ENCODE results near the gene TMEM242.

Gene TMEM242

GRCh38 chr6:157249826-157250225 lies 73.5 kb downstream of the TMEM242 start:
- no peak for DNase-seq (ENCODE audit: low read depth in 2 of 2)

GRCh38 chr6:157248264-157248663 lies 75.1 kb downstream of the TMEM242 start:
- no peak for DNase-seq (ENCODE audit: low read depth in 2 of 2)

DNA sequence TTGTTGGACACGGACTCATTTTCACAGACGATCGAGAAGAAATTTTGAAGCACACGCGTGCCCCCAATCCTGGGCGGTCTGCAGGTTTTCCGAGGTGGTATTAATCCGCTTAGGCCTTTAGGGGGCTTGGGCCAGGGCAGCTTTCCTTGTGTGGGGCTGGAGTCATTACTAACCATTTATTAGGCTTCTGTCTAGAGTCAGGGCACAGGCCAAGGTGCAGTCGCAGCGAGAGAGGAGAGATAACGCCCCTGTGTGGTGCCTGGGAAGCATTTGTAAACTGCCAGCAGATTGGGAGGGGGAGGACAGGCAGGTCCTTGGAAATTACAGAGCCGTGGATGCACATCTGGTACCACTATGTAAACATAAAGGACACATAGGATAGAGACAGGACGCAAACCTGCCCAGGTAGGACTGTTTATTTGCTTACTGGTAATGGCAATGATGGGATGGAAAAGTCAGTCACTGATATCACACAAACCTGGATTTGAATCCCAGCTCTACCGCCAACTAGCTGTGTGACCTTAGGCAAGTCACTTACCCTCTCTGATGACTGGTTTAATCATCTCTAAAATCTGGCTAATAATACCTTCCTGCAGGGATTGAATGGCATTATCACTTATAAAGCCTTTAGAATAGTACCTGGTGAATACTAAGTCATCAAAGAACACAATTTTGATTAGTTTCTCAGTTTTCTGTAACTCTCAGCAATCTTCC lies 76.4 kb downstream of the TMEM242 start:
- DNase-seq (ENCODE audit: low read depth in 2 of 2), result no peak

DNA sequence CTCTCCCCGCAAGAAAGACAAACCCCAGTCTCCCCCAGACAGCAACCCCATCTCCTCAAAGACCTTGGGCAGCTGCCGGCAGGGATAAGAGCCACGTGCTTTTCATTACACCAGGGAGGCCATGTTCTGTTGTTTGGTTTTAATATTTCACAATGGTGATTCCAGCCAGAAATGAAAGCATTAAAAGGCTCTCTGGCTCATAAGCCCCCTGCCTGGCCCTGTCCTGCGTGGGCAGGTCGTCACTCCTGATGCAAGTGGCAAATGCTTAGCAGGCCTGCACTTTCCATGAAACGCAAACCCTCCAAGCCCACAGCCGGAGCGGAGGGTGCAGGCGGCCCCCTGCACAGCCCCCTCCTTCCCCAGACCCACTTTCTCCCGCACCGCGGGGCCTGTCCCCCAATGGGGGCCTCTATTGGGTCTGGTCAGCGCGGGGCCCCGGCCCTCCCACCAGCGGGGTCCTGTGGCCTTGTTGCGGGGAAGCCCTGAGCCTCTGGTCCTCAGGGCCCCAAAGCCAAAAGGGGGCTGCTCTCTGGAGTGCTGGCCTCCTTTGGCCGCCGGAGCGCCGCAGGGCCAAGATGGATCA lies 77.2 kb downstream of the TMEM242 start:
- DNase-seq (ENCODE audit: low read depth in 2 of 2), result no peak

GRCh38 chr6:157245436-157245835 lies 77.9 kb downstream of the TMEM242 start:
- DNase-seq (ENCODE audit: low read depth in 2 of 2), result no peak

DNA sequence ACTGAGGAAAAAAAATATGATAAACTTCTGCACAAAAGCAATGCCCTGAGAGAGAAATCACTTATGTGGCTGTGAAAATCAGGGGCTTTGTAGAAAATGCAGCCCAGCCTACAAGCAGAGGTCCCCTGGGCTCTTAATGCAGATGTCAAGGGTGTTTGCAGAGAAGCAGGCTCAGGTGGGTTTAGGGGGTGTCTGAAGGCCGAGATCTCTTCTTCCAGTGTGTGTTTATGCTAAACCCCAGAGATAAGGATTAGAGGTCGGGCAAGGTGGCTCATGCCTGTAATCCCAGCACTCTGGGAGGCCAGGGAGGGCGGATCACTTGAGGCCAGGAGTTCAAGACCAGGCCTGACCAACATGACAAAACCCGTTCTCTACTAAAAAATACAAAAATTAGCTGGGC lies 78.5 kb downstream of the TMEM242 start:
- no peak for DNase-seq (ENCODE audit: low read depth in 2 of 2)

DNA sequence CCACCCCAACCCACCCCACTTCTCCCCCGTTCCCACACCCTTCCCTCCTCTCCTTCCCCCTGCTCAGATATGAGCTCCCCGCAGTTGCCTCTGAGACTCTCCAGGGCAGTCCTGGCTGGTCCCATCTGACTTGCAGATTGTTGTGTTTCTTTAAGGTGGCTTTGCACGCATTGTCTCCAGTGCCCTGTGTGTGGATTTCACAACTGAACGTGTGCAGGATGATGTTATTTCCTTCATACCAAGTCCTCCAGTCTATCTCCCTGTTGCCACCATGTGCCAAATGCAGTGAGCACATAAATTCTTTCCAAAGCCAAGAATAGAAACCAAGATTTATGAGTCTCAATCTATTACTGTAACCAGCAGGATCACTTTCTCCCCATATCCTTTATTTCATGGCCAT lies 79.1 kb downstream of the TMEM242 start:
- no peak for DNase-seq (ENCODE audit: low read depth in 2 of 2)

GRCh38 chr6:157242791-157243190 lies 80.5 kb downstream of the TMEM242 start:
- DNase-seq (ENCODE audit: low read depth in 2 of 2), result no peak

- no peak for DNase-seq (ENCODE audit: low read depth in 2 of 2)
These were observed 82.4 kb downstream of the TMEM242 start for GRCh38 chr6:157240960-157241311.

DNA sequence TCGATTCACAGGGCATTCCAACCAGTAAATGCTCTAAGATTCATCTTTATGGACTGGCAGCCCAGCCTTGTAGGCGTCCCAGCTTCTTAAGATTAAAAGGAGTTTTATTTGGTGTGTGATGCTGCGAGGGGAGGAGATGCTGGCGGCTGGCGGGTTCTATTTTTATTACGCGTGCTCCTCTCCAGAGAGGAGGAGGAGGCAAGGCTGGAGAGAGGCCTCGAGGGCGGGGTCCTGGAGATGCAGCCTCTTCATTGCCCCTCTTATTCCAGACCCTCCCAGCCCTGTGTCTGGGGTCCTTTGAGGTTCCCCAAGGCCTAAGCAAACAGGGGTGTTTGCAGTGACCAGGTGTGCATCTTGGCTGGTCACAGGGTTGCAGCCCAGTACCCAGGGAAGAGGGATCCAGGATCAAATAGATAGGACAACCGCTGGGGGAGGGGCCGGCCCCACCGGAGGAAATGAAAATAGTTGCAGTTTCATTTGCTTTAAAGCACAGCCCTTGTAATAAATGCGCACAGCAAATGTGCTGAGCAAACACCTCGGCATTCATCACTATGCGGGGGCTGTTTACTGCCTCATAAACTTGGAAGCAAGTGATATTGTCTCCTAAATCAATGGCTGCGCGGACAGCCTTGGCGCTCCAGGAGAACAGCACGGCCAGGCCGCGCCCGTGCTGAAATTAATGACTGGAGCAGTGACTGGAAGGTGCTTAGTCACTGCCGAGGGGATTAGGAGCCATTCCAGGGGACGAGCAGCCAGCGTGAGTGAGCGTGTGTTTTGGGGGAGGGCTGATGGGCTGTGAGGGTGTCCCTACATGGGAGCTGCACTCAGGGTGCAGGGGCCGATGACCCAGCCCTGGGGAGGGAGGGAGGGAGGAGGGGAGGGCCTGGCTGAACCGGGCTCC lies 83.0 kb downstream of the TMEM242 start:
- DNase-seq (ENCODE audit: low read depth in 2 of 2), result no peak

GRCh38 chr6:157239671-157240058 lies 83.7 kb downstream of the TMEM242 start:
- DNase-seq (ENCODE audit: low read depth in 2 of 2), result no peak

Data from stimulated activated CD4-positive, alpha-beta T cell treated with anti-CD3 and anti-CD28 coated beads, Interleukin-4, amount 100 ng/mL, for 48 hours (primary cell).